GM19324 (cell line): ENCODE data around the gene SYT8.

ENCODE experiments used
- ATAC-seq: cut with Tn5 transposase; IDR thresholded peaks from one replicate; pipeline ENCODE4 v1.9.1; 2021; ENCODE audit warnings: mild to moderate bottlenecking, moderate library complexity; ENCODE audit not compliant: unreplicated experiment, low FRiP score

SYT8 gene

GRCh38 chr11:1817511-1817910 lies 17.3 kb upstream of the SYT8 start:
- ATAC-seq: no peak

GRCh38 chr11:1819074-1819473 lies 15.7 kb upstream of the SYT8 start:
- no peak for ATAC-seq

GRCh38 chr11:1820463-1821325 lies 14.1 kb upstream of the SYT8 start:
- ATAC-seq: no peak

- ATAC-seq: no peak
Measured at GRCh38 chr11:1821562-1821961, 13.2 kb upstream of the SYT8 start.

GRCh38 chr11:1822648-1823375 lies 12.0 kb upstream of the SYT8 start:
- no peak for ATAC-seq

GRCh38 chr11:1823376-1824220 lies 11.2 kb upstream of the SYT8 start:
- ATAC-seq: no peak

- ATAC-seq: no peak
Measured at GRCh38 chr11:1824221-1825038, 10.4 kb upstream of the SYT8 start.

GRCh38 chr11:1825039-1825740 lies 9.6 kb upstream of the SYT8 start:
- no peak for ATAC-seq

- ATAC-seq: no peak
Measured at GRCh38 chr11:1825785-1826451, 8.9 kb upstream of the SYT8 start.

GRCh38 chr11:1826552-1827094 lies 8.2 kb upstream of the SYT8 start:
- ATAC-seq: no peak

GRCh38 chr11:1827095-1827813 lies 7.5 kb upstream of the SYT8 start:
- no peak for ATAC-seq

- ATAC-seq: no peak
Measured at GRCh38 chr11:1827931-1828330, 6.9 kb upstream of the SYT8 start.

GRCh38 chr11:1828542-1828941 lies 6.2 kb upstream of the SYT8 start:
- ATAC-seq: no peak

GRCh38 chr11:1829039-1829820 lies 5.6 kb upstream of the SYT8 start:
- no peak for ATAC-seq

GRCh38 chr11:1830004-1830321 lies 4.8 kb upstream of the SYT8 start:
- no peak for ATAC-seq

GRCh38 chr11:1830322-1831223 lies 4.2 kb upstream of the SYT8 start:
- no peak for ATAC-seq
